K562 (cell line): ENCODE results near the gene MRPS31. TPM values are rescaled to one million over a fixed set of nuclear protein-coding genes. Genes with fewer than 3 reads are reported as not detected.

ENCODE experiments used
- ATAC-seq: fragments of 200-7000 bp; cut with Tn5 transposase; 3 replicates; pipeline ENCODE4 v1.9.1; 2020; ENCODE audit warnings: moderate library complexity
- BruUV-seq: library from RNA; stranded (reverse); fragments of 400-500 nt; replicated peaks from 2 replicates; lab custom pipeline; 2021; lab: Mats Ljungman, UMichigan
- CTCF ChIA-PET: fragments of 300-600 bp; formaldehyde crosslinking; extraction: SDS; loops from one replicate; lab custom pipeline; 2021; ENCODE audit warnings: low intra/inter-chr PET ratio; lab: Yijun Ruan, JAX
- POLR2A ChIA-PET: fragments of 300-600, 350-650 bp; sonication (Branson Sonifier 250); formaldehyde crosslinking; extraction: SDS; loops from one replicate; lab custom pipeline; 2021; ENCODE audit warnings: antibody characterized with exemption, inconsistent platforms; lab: Yijun Ruan, JAX
- DNase-seq, 4 experiments: peaks; one replicate each; pipeline versions ENCODE4 v3.0.0 to v3.0.0-alpha.2; 2011 to 2018; ENCODE audit warnings: low spot score in 3 of 4, mixed read lengths in 3 of 4; ENCODE audit errors: extremely low read depth in 1 of 4
- FAIRE-seq: peaks from 2 replicates; lab custom pipeline; 2011; peaks lifted over from hg19 to GRCh38; lab: Jason Lieb, UNC
- H2AFZ ChIP-seq: 2 replicates; pipeline ENCODE4 v1.6.0; 2011; ENCODE audit warnings: low read depth, low read length, control low read depth, inconsistent platforms
- H3K27ac ChIP-seq: fragments of 200-600 bp; 3 replicates; pipeline ENCODE4 v1.8.0; 2011; ENCODE audit warnings: low read depth, mild to moderate bottlenecking, control low read depth, inconsistent platforms, low read length, moderate library complexity, mixed read lengths; ENCODE audit errors: extremely low read depth
- H3K27me3 ChIP-seq, 2 experiments: fragments of 300-600 bp in 1 of 2; 2 replicates in 1 of 2; 3 replicates in 1 of 2; pipeline versions ENCODE4 v1.6.0 to v1.8.0; 2011; ENCODE audit warnings: inconsistent platforms in 2 of 2, low read length in 2 of 2, mild to moderate bottlenecking in 1 of 2, mixed read lengths in 1 of 2, moderate library complexity in 1 of 2; ENCODE audit not compliant: control insufficient read depth in 2 of 2, insufficient read depth in 2 of 2
- H3K36me3 ChIP-seq: fragments of 300-600 bp; 3 replicates; pipeline ENCODE4 v1.8.0; 2011; ENCODE audit warnings: mild to moderate bottlenecking, low read length, inconsistent platforms; ENCODE audit not compliant: control insufficient read depth, insufficient read depth
- H3K4me1 ChIP-seq, 2 experiments: fragments of 200-600 bp in 1 of 2; replicated peaks in 1 of 2; 2 replicates in 1 of 2; 3 replicates in 1 of 2; pipeline versions ENCODE4 v1.5.1 to v1.8.0; 2011; ENCODE audit warnings: inconsistent platforms in 2 of 2, low read length in 2 of 2, mild to moderate bottlenecking in 1 of 2, mixed read lengths in 1 of 2, moderate library complexity in 1 of 2; ENCODE audit not compliant: control insufficient read depth in 2 of 2, insufficient read depth in 2 of 2
- H3K4me2 ChIP-seq: 2 replicates; pipeline ENCODE4 v1.6.1; 2011; ENCODE audit warnings: low read length, control low read depth, inconsistent platforms, mixed read lengths; ENCODE audit not compliant: insufficient read depth
- H3K4me3 ChIP-seq: fragments of 200-600 bp; sonication (generic), shearing (Covaris generic); 2 replicates; pipeline ENCODE4 v1.5.1; 2016; ENCODE audit warnings: control low read depth, inconsistent platforms
- H3K79me2 ChIP-seq: fragments of 200-600 bp; 3 replicates; pipeline ENCODE4 v1.8.0; 2011; ENCODE audit warnings: low read length, inconsistent platforms; ENCODE audit not compliant: control insufficient read depth, insufficient read depth
- H3K9ac ChIP-seq, 2 experiments: 2 replicates each; pipeline versions ENCODE4 v1.6.0 to v1.6.1; 2011; ENCODE audit warnings: low read depth in 2 of 2, low read length in 2 of 2, control low read depth in 1 of 2, inconsistent platforms in 1 of 2, mild to moderate bottlenecking in 1 of 2, mixed read lengths in 1 of 2; ENCODE audit not compliant: insufficient read depth in 1 of 2
- H3K9me1 ChIP-seq: one replicate; pipeline ENCODE4 v1.6.0; 2011; ENCODE audit warnings: inconsistent platforms, mild to moderate bottlenecking, low read length, moderate library complexity; ENCODE audit not compliant: control insufficient read depth, insufficient read depth
- H3K9me3 ChIP-seq: replicated peaks from 2 replicates; pipeline ENCODE4 v1.5.1; 2011; ENCODE audit warnings: low read depth, low read length, inconsistent platforms; ENCODE audit not compliant: control insufficient read depth, insufficient read depth
- H4K20me1 ChIP-seq: replicated peaks from 2 replicates; pipeline ENCODE4 v1.6.1; 2011; ENCODE audit warnings: low read length, inconsistent platforms, mixed read lengths; ENCODE audit not compliant: control insufficient read depth, insufficient read depth
- FOXJ3 ChIP-seq: sonication (generic); formaldehyde crosslinking; IDR thresholded peaks from 2 replicates; pipeline ENCODE4 v1.4.0; 2020; ENCODE audit warnings: mild to moderate bottlenecking, missing genetic modification reagents
- HSF4 ChIP-seq: fragments of 250-450 bp; sonication (Bioruptor Pico); IDR thresholded peaks from 2 replicates; pipeline ENCODE4 v2.1.2; 2022; ENCODE audit warnings: mild to moderate bottlenecking, moderate library complexity, borderline replicate concordance
- RBM34 ChIP-seq: fragments of 200-400 bp; formaldehyde crosslinking; IDR thresholded peaks from 2 replicates; pipeline ENCODE4 v1.6.1; 2018; ENCODE audit warnings: low read length, borderline replicate concordance; ENCODE audit not compliant: insufficient read depth
- SMAD2 ChIP-seq: fragments of 150-350 bp; IDR thresholded peaks from 2 replicates; pipeline ENCODE4 v1.6.1; 2014; ENCODE audit warnings: low read depth, mild to moderate bottlenecking, low read length
- SMARCB1 ChIP-seq: IDR thresholded peaks from 2 replicates; pipeline ENCODE4 v1.6.1; 2011; ENCODE audit warnings: improper control_type of control experiment, low read depth; ENCODE audit not compliant: insufficient read length
- SRSF1 ChIP-seq: fragments of 200-400 bp; formaldehyde crosslinking; IDR thresholded peaks from 2 replicates; pipeline ENCODE4 v1.6.1; 2017; ENCODE audit warnings: mild to moderate bottlenecking, low read depth, low read length, moderate library complexity
- TCF7L2 ChIP-seq: fragments of 150-350 bp; IDR thresholded peaks from 2 replicates; pipeline ENCODE4 v1.6.1; 2016; ENCODE audit warnings: low read depth, mild to moderate bottlenecking, low read length, moderate library complexity
- TEAD1 ChIP-seq, 2 experiments: fragments of 450-650 bp in 1 of 2; sonication (generic) in 1 of 2; formaldehyde crosslinking; IDR thresholded peaks; 2 replicates each; pipeline versions ENCODE4 v1.4.0 to v1.8.0; 2020 to 2022; ENCODE audit warnings: mild to moderate bottlenecking in 2 of 2, missing genetic modification reagents in 1 of 2
- ZNF408 ChIP-seq: fragments of 250-450 bp; sonication (Bioruptor Pico); IDR thresholded peaks from 2 replicates; pipeline ENCODE4 v1.4.0; 2020; ENCODE audit warnings: low read depth, mild to moderate bottlenecking, moderate library complexity
- ZNF717 ChIP-seq: fragments of 250-450 bp; sonication (Bioruptor Pico); IDR thresholded peaks from 2 replicates; pipeline ENCODE4 v1.5.0; 2021
- WGBS: fragments of 100-300 bp; shearing (Covaris generic); methylation state at CpG from one replicate; pipeline ENCODE4 v1.1.6; 2016; ENCODE audit warnings: low coverage, mixed read lengths; ENCODE audit not compliant: insufficient coverage; ENCODE audit errors: missing lambda C conversion rate; 5-methylcytosine and 5-hydroxymethylcytosine counted together
- in situ Hi-C: fragments of 300-500 bp; cut with MboI; formaldehyde crosslinking; loops from 4 replicates; pipeline ENCODE4 v1.15.0; 2018; ENCODE audit warnings: inconsistent platforms, mixed read lengths
- intact Hi-C: fragments of 100-400 bp; cut with micrococcal nuclease; formaldehyde crosslinking; loops from 2 replicates; pipeline ENCODE4 v1.14.2; 2022
- polyA plus RNA-seq, 8 experiments: library from polyadenylated mRNA; depleted of rRNA in 4 of 8; stranded (reverse) in 5 of 8; unstranded in 3 of 8; fragments of >200 nt; fragmentation: Nextera tagmentation in 2 of 8; fragmentation: Illumina TruSeq in 1 of 8; extraction: Ambion mirVana in 2 of 8; extraction: Trizol in 1 of 8; gene quantifications; 2 replicates each; pipeline versions ENCODE4 v1.2.1 to v1.2.3, GENCODE V29; 2011 to 2014; ENCODE audit warnings: inconsistent platforms in 1 of 8, missing spikeins in 1 of 8
- total RNA-seq, 7 experiments: library from RNA; depleted of rRNA in 6 of 7; stranded (reverse); fragments of >200 nt in 6 of 7; fragmentation: Illumina TruSeq in 2 of 7; extraction: Trizol in 2 of 7; gene quantifications; 2 replicates each; pipeline versions ENCODE4 v1.2.1 to v1.2.3, GENCODE V29; 2011 to 2021; ENCODE audit warnings: low replicate concordance in 1 of 7
- TF ChIP-seq, protein P1 (sequence below), 2 experiments: fragments of 150-350 bp in 1 of 2; IDR thresholded peaks; 2 replicates each; pipeline ENCODE4 v1.6.1; 2012 to 2016; ENCODE audit warnings: low read depth in 2 of 2, low read length in 2 of 2, mild to moderate bottlenecking in 1 of 2, moderate library complexity in 1 of 2
- TF ChIP-seq, protein P2 (sequence below): fragments of 450-650 bp; IDR thresholded peaks from 2 replicates; pipeline ENCODE4 v1.6.1; 2016; ENCODE audit warnings: borderline replicate concordance
- TF ChIP-seq, protein P3 (sequence below): fragments of 450-650 bp; conservative IDR thresholded peaks from 2 replicates; pipeline ENCODE4 v1.6.1; 2016; ENCODE audit warnings: missing genetic modification characterization, low read depth, mild to moderate bottlenecking, missing compliant biosample characterization, moderate library complexity
- TF ChIP-seq, protein P4 (sequence below): sonication (generic); formaldehyde crosslinking; IDR thresholded peaks from 2 replicates; pipeline ENCODE4 v1.8.0; 2022; ENCODE audit warnings: mild to moderate bottlenecking, missing genetic modification reagents, borderline replicate concordance

MRPS31 gene
- total and polyA plus RNA-seq, 9 of the 15 experiments (the other 6 are each of a cell fraction or from before 2014, with no cell fraction given), result 20.3 to 57.8 (median 37.1) TPM

DNA sequence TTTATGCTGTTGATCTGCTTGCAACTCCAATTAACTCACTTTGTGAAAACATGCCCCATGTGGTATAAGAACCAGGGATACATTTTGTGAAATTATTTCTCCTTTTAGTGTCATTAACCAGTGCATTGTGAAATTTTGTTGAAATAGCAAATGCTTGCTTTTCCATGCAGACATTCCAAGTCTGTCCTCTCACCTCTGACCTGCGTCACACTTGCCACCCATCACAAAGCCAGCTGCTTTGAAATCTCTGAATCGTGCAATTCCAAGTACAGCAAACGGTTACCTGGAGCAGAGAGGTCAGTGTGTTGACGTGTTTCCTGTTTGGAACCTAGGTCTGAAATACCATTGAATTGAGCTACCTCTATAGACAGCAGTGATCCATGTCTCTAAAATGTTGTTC lies 13.6 kb upstream of the MRPS31 start:
- no peaks in the 10 kb centered on the region for H3K27me3 ChIP-seq
- no TSS peak for BruUV-seq
- H3K36me3 ChIP-seq, result no peaks in the 10 kb centered on the region
- no peak overlapping the region for H3K4me3 ChIP-seq
- H3K79me2 ChIP-seq, result peaks cover 9% of the 10 kb centered on the region; the same call in 2 of the 3 replicates
- no peaks in the 10 kb centered on the region for H4K20me1 ChIP-seq
- no peak overlapping the region for H3K27ac ChIP-seq
- in situ Hi-C loops, result loop anchor here (25.0 kb wide), 1 partner anchor 278 kb away; the partner anchor contains the start of gene WBP4
- no peaks in the 10 kb centered on the region for H3K9me1 ChIP-seq
- H3K9me3 ChIP-seq, result no peaks in the 10 kb centered on the region
- no peak overlapping the region for H3K4me2 ChIP-seq
- CTCF ChIA-PET, result no interaction called here
- H3K9ac ChIP-seq, result no peak overlapping the region
- intact Hi-C loops, result loop anchor here (10.0 kb wide), 1 partner anchor 240 kb away; no protein-coding TSS in a partner anchor
- peaks cover 14 to 17% of the 10 kb centered on the region in 2 experiments for H3K4me1 ChIP-seq
- ATAC-seq (no peak), DNase-seq (no peak), FAIRE-seq (no peak)
- POLR2A ChIA-PET, result no interaction called here
- no peak overlapping the region for H2AFZ ChIP-seq
- WGBS, result 73% methylated on average over 4 of the region's 4 CpGs
- TF ChIP-seq SMAD2 (no peak), SRSF1 (no peak), RBM34 (no peak), TCF7L2 (no peak), ZNF717 (CRISPR knock-in tag) (no peak), HSF4 (no peak), FOXJ3 (CRISPR knock-in tag) (no peak), TEAD1 (CRISPR knock-in tag; IDR thresholded peaks at IDR 0.05) (no peak), SMARCB1 (no peak), ZNF408 (CRISPR knock-in tag) (no peak)
- TF ChIP-seq, protein P1, sequence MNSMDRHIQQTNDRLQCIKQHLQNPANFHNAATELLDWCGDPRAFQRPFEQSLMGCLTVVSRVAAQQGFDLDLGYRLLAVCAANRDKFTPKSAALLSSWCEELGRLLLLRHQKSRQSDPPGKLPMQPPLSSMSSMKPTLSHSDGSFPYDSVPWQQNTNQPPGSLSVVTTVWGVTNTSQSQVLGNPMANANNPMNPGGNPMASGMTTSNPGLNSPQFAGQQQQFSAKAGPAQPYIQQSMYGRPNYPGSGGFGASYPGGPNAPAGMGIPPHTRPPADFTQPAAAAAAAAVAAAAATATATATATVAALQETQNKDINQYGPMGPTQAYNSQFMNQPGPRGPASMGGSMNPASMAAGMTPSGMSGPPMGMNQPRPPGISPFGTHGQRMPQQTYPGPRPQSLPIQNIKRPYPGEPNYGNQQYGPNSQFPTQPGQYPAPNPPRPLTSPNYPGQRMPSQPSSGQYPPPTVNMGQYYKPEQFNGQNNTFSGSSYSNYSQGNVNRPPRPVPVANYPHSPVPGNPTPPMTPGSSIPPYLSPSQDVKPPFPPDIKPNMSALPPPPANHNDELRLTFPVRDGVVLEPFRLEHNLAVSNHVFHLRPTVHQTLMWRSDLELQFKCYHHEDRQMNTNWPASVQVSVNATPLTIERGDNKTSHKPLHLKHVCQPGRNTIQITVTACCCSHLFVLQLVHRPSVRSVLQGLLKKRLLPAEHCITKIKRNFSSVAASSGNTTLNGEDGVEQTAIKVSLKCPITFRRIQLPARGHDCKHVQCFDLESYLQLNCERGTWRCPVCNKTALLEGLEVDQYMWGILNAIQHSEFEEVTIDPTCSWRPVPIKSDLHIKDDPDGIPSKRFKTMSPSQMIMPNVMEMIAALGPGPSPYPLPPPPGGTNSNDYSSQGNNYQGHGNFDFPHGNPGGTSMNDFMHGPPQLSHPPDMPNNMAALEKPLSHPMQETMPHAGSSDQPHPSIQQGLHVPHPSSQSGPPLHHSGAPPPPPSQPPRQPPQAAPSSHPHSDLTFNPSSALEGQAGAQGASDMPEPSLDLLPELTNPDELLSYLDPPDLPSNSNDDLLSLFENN (IDR thresholded peaks at IDR 0.05; ENCODE audit: low read depth in 2 of 2, low read length in 2 of 2), result no peak
- TF ChIP-seq, protein P2, sequence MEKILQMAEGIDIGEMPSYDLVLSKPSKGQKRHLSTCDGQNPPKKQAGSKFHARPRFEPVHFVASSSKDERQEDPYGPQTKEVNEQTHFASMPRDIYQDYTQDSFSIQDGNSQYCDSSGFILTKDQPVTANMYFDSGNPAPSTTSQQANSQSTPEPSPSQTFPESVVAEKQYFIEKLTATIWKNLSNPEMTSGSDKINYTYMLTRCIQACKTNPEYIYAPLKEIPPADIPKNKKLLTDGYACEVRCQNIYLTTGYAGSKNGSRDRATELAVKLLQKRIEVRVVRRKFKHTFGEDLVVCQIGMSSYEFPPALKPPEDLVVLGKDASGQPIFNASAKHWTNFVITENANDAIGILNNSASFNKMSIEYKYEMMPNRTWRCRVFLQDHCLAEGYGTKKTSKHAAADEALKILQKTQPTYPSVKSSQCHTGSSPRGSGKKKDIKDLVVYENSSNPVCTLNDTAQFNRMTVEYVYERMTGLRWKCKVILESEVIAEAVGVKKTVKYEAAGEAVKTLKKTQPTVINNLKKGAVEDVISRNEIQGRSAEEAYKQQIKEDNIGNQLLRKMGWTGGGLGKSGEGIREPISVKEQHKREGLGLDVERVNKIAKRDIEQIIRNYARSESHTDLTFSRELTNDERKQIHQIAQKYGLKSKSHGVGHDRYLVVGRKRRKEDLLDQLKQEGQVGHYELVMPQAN, result no peak
- TF ChIP-seq, protein P3, sequence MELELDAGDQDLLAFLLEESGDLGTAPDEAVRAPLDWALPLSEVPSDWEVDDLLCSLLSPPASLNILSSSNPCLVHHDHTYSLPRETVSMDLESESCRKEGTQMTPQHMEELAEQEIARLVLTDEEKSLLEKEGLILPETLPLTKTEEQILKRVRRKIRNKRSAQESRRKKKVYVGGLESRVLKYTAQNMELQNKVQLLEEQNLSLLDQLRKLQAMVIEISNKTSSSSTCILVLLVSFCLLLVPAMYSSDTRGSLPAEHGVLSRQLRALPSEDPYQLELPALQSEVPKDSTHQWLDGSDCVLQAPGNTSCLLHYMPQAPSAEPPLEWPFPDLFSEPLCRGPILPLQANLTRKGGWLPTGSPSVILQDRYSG, result no peak
- TF ChIP-seq, protein P4, sequence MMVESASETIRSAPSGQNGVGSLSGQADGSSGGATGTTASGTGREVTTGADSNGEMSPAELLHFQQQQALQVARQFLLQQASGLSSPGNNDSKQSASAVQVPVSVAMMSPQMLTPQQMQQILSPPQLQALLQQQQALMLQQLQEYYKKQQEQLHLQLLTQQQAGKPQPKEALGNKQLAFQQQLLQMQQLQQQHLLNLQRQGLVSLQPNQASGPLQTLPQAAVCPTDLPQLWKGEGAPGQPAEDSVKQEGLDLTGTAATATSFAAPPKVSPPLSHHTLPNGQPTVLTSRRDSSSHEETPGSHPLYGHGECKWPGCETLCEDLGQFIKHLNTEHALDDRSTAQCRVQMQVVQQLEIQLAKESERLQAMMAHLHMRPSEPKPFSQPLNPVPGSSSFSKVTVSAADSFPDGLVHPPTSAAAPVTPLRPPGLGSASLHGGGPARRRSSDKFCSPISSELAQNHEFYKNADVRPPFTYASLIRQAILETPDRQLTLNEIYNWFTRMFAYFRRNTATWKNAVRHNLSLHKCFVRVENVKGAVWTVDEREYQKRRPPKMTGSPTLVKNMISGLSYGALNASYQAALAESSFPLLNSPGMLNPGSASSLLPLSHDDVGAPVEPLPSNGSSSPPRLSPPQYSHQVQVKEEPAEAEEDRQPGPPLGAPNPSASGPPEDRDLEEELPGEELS (CRISPR knock-in tag), result no peak
